HepG2 (cell line): Measurements from ENCODE around the gene GNAS-AS1. TPM values are rescaled to one million over a fixed set of nuclear protein-coding genes. Genes with fewer than 3 reads are reported as not detected.

Source experiments
- HMG20B ChIP-seq: conservative IDR thresholded peaks from 2 replicates; pipeline ENCODE4 v1.6.1; 2016; ENCODE audit warnings: missing genetic modification reagents, missing compliant biosample characterization
- JUND ChIP-seq: sonication (generic); formaldehyde crosslinking; IDR thresholded peaks from 2 replicates; pipeline ENCODE4 v1.8.0; 2022; ENCODE audit warnings: mild to moderate bottlenecking, missing genetic modification reagents
- ZNF33B ChIP-seq: sonication (generic); formaldehyde crosslinking; IDR thresholded peaks from 2 replicates; pipeline ENCODE4 v1.5.1; 2020; ENCODE audit warnings: mild to moderate bottlenecking, missing genetic modification reagents
- ZNF781 ChIP-seq: sonication (generic); formaldehyde crosslinking; IDR thresholded peaks from 2 replicates; pipeline ENCODE4 v1.5.1; 2020; ENCODE audit warnings: borderline replicate concordance, mild to moderate bottlenecking, missing genetic modification reagents; ENCODE audit errors: not compliant biosample characterization
- polyA plus RNA-seq, 8 experiments: library from polyadenylated mRNA; depleted of rRNA in 3 of 8; stranded (reverse) in 7 of 8; unstranded in 1 of 8; fragments of >200 nt; fragmentation: Illumina TruSeq in 4 of 8; extraction: Trizol in 4 of 8; gene quantifications; 2 replicates each; pipeline versions ENCODE4 v1.2.1 to v1.2.3, GENCODE V29; 2011 to 2016; ENCODE audit warnings: low read depth in 4 of 8, missing spikeins in 1 of 8, mixed read lengths in 1 of 8; ENCODE audit not compliant: insufficient read depth in 1 of 8
- total RNA-seq, 5 experiments: library from RNA; depleted of rRNA; stranded (reverse); fragments of >200 nt; fragmentation: Illumina TruSeq; extraction: Trizol; gene quantifications; 2 replicates each; pipeline ENCODE4 v1.2.3, GENCODE V29; 2016; ENCODE audit warnings: low read depth in 1 of 5
- TF ChIP-seq, protein P1 (sequence below): sonication (generic); formaldehyde crosslinking; IDR thresholded peaks from 2 replicates; pipeline ENCODE4 v1.4.0; 2020; ENCODE audit warnings: missing genetic modification reagents
- TF ChIP-seq, protein P2 (sequence below): sonication (generic); formaldehyde crosslinking; IDR thresholded peaks from 2 replicates; pipeline ENCODE4 v1.4.0; 2020; ENCODE audit warnings: low read depth, mild to moderate bottlenecking, missing genetic modification reagents
- TF ChIP-seq, protein P3 (sequence below): sonication (generic); formaldehyde crosslinking; IDR thresholded peaks from 2 replicates; pipeline ENCODE4 v1.4.0; 2020; ENCODE audit warnings: missing genetic modification reagents

Gene GNAS-AS1
- total and polyA plus RNA-seq, 2 of the 13 experiments (the other 11 are each of a cell fraction or from before 2014, with no cell fraction given): not detected

DNA sequence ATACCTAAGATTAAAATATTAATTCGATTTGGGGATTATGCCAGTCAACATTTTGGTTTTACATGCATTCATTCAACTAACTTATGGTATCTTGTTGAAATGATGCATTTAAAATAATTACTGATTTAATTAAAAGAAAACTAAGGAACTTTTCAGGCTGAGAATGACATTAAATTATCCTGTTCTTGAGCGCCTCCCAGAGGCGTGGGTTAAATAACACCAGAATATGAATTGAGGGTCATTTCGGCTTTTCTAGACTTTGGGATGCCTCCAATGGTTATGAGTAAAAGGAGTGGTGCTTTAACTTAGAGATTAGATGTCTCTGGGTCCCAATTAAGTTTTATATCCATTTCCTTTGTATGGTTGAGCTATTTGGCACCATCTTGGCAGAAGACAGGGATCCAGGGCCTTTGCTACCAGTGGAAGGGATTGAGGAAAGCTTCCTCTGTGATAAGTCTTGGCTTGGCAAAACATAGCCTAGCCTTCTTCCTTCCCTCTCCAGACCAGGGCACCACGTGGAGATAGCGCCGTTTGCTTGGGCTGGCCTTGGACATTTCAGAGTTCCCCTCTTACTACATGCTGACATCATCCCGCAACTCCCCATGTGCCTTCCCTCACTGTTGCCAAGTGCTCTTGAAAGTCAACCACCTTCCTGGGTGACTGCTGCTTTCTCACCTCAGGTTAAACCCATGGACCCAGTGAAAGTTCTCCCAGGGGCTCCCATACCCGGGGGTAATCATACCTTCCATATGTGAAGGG lies 30.5 kb upstream of the GNAS-AS1 start (continued):
- TF ChIP-seq, protein P1, sequence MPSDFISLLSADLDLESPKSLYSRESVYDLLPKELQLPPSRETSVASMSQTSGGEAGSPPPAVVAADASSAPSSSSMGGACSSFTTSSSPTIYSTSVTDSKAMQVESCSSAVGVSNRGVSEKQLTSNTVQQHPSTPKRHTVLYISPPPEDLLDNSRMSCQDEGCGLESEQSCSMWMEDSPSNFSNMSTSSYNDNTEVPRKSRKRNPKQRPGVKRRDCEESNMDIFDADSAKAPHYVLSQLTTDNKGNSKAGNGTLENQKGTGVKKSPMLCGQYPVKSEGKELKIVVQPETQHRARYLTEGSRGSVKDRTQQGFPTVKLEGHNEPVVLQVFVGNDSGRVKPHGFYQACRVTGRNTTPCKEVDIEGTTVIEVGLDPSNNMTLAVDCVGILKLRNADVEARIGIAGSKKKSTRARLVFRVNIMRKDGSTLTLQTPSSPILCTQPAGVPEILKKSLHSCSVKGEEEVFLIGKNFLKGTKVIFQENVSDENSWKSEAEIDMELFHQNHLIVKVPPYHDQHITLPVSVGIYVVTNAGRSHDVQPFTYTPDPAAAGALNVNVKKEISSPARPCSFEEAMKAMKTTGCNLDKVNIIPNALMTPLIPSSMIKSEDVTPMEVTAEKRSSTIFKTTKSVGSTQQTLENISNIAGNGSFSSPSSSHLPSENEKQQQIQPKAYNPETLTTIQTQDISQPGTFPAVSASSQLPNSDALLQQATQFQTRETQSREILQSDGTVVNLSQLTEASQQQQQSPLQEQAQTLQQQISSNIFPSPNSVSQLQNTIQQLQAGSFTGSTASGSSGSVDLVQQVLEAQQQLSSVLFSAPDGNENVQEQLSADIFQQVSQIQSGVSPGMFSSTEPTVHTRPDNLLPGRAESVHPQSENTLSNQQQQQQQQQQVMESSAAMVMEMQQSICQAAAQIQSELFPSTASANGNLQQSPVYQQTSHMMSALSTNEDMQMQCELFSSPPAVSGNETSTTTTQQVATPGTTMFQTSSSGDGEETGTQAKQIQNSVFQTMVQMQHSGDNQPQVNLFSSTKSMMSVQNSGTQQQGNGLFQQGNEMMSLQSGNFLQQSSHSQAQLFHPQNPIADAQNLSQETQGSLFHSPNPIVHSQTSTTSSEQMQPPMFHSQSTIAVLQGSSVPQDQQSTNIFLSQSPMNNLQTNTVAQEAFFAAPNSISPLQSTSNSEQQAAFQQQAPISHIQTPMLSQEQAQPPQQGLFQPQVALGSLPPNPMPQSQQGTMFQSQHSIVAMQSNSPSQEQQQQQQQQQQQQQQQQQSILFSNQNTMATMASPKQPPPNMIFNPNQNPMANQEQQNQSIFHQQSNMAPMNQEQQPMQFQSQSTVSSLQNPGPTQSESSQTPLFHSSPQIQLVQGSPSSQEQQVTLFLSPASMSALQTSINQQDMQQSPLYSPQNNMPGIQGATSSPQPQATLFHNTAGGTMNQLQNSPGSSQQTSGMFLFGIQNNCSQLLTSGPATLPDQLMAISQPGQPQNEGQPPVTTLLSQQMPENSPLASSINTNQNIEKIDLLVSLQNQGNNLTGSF (CRISPR knock-in tag): no peak
- TF ChIP-seq ZNF781 (CRISPR knock-in tag) (no peak), HMG20B (no peak), ZNF33B (CRISPR knock-in tag) (no peak), JUND (CRISPR knock-in tag) (no peak)
- TF ChIP-seq, protein P2, sequence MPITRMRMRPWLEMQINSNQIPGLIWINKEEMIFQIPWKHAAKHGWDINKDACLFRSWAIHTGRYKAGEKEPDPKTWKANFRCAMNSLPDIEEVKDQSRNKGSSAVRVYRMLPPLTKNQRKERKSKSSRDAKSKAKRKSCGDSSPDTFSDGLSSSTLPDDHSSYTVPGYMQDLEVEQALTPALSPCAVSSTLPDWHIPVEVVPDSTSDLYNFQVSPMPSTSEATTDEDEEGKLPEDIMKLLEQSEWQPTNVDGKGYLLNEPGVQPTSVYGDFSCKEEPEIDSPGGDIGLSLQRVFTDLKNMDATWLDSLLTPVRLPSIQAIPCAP (CRISPR knock-in tag): no peak
- TF ChIP-seq, protein P3, sequence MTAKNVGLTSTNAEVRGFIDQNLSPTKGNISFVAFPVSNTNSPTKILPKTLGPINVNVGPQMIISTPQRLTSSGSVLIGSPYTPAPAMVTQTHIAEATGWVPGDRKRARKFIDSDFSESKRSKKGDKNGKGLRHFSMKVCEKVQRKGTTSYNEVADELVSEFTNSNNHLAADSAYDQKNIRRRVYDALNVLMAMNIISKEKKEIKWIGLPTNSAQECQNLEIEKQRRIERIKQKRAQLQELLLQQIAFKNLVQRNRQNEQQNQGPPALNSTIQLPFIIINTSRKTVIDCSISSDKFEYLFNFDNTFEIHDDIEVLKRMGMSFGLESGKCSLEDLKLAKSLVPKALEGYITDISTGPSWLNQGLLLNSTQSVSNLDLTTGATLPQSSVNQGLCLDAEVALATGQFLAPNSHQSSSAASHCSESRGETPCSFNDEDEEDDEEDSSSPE (CRISPR knock-in tag): no peak
